K562 (cell line): ENCODE measurements around the gene GHITM. TPM values are rescaled to one million over a fixed set of nuclear protein-coding genes. Genes with fewer than 3 reads are reported as not detected.

Source experiments
- DDX20 ChIP-seq: fragments of 450-650 bp; IDR thresholded peaks from 2 replicates; pipeline ENCODE4 v1.6.1; 2016; ENCODE audit warnings: missing genetic modification characterization, low read depth, mild to moderate bottlenecking, missing compliant biosample characterization, moderate library complexity
- DMBX1 ChIP-seq: fragments of 250-450 bp; sonication (Bioruptor Pico); IDR thresholded peaks from 2 replicates; pipeline ENCODE4 v1.8.0; 2022; ENCODE audit warnings: inconsistent platforms, mild to moderate bottlenecking, moderate library complexity, borderline replicate concordance
- KHSRP ChIP-seq: fragments of 450-650 bp; IDR thresholded peaks from 2 replicates; pipeline ENCODE4 v1.6.1; 2017
- SUPT5H ChIP-seq: fragments of 450-650 bp; IDR thresholded peaks from 2 replicates; pipeline ENCODE4 v1.6.1; 2016
- TARDBP ChIP-seq: fragments of 450-650 bp; IDR thresholded peaks from 2 replicates; pipeline ENCODE4 v1.6.1; 2016
- ZNF699 ChIP-seq: fragments of 250-450 bp; sonication (Bioruptor Pico); IDR thresholded peaks from 2 replicates; pipeline ENCODE4 v1.8.0; 2021; ENCODE audit warnings: mild to moderate bottlenecking, moderate library complexity; ENCODE audit not compliant: insufficient replicate concordance
- ZNF75A ChIP-seq: fragments of 450-650 bp; formaldehyde crosslinking; IDR thresholded peaks from 2 replicates; pipeline ENCODE4 v1.4.0; 2020; ENCODE audit warnings: mild to moderate bottlenecking
- ZSCAN32 ChIP-seq: fragments of 450-650 bp; formaldehyde crosslinking; IDR thresholded peaks from 2 replicates; pipeline ENCODE4 v1.4.0; 2020; ENCODE audit warnings: mild to moderate bottlenecking, moderate library complexity
- polyA plus RNA-seq, 8 experiments: library from polyadenylated mRNA; depleted of rRNA in 4 of 8; stranded (reverse) in 5 of 8; unstranded in 3 of 8; fragments of >200 nt; fragmentation: Nextera tagmentation in 2 of 8; fragmentation: Illumina TruSeq in 1 of 8; extraction: Ambion mirVana in 2 of 8; extraction: Trizol in 1 of 8; gene quantifications; 2 replicates each; pipeline versions ENCODE4 v1.2.1 to v1.2.3, GENCODE V29; 2011 to 2014; ENCODE audit warnings: inconsistent platforms in 1 of 8, missing spikeins in 1 of 8
- total RNA-seq, 7 experiments: library from RNA; depleted of rRNA in 6 of 7; stranded (reverse); fragments of >200 nt in 6 of 7; fragmentation: Illumina TruSeq in 2 of 7; extraction: Trizol in 2 of 7; gene quantifications; 2 replicates each; pipeline versions ENCODE4 v1.2.1 to v1.2.3, GENCODE V29; 2011 to 2021; ENCODE audit warnings: low replicate concordance in 1 of 7
- TF ChIP-seq, protein P1 (sequence below), 2 experiments: fragments of 450-650 bp; formaldehyde crosslinking in 1 of 2; IDR thresholded peaks; 2 replicates each; pipeline versions ENCODE4 v1.4.0 to v1.6.1; 2014 to 2020; ENCODE audit warnings: mild to moderate bottlenecking in 2 of 2, borderline replicate concordance in 1 of 2, low read depth in 1 of 2
- TF ChIP-seq, protein P2 (sequence below), 2 experiments: IDR thresholded peaks; 2 replicates each; pipeline ENCODE4 v1.6.1; 2012; ENCODE audit warnings: improper control_type of control experiment in 2 of 2, low read depth in 2 of 2, low read length in 2 of 2, borderline replicate concordance in 1 of 2

The GHITM gene
- total and polyA plus RNA-seq, 9 of the 15 experiments (the other 6 are each of a cell fraction or from before 2014, with no cell fraction given), result 322 to 1,258 (median 386) TPM

DNA sequence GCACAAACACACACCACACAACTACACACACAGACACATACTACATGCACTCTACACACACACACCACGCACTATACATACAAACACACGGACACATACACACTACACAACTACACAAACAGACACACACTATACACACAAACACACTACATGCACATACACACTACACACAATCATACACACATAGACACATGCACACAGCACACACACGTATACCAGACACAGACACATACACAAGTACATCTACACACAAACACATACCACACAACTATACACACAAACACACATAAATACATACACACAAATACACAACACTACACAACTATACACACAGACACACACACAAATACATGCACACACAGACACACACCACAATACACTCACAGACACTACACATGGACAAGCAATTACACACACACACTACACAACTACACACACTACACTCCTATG lies 38.9 kb downstream of the GHITM start (continued):
- TF ChIP-seq ZNF699 (no peak), SUPT5H (no peak), ZNF75A (no peak), DDX20 (tag) (no peak), DMBX1 (CRISPR knock-in tag) (no peak), ZSCAN32 (CRISPR knock-in tag) (no peak), TARDBP (no peak), KHSRP (no peak)
- TF ChIP-seq, protein P1, sequence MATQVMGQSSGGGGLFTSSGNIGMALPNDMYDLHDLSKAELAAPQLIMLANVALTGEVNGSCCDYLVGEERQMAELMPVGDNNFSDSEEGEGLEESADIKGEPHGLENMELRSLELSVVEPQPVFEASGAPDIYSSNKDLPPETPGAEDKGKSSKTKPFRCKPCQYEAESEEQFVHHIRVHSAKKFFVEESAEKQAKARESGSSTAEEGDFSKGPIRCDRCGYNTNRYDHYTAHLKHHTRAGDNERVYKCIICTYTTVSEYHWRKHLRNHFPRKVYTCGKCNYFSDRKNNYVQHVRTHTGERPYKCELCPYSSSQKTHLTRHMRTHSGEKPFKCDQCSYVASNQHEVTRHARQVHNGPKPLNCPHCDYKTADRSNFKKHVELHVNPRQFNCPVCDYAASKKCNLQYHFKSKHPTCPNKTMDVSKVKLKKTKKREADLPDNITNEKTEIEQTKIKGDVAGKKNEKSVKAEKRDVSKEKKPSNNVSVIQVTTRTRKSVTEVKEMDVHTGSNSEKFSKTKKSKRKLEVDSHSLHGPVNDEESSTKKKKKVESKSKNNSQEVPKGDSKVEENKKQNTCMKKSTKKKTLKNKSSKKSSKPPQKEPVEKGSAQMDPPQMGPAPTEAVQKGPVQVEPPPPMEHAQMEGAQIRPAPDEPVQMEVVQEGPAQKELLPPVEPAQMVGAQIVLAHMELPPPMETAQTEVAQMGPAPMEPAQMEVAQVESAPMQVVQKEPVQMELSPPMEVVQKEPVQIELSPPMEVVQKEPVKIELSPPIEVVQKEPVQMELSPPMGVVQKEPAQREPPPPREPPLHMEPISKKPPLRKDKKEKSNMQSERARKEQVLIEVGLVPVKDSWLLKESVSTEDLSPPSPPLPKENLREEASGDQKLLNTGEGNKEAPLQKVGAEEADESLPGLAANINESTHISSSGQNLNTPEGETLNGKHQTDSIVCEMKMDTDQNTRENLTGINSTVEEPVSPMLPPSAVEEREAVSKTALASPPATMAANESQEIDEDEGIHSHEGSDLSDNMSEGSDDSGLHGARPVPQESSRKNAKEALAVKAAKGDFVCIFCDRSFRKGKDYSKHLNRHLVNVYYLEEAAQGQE (IDR thresholded peaks at IDR 0.05; ENCODE audit: borderline replicate concordance), result no peak
- TF ChIP-seq, protein P1 (CRISPR knock-in tag; IDR thresholded peaks at IDR 0.05; ENCODE audit: low read depth), result no peak
- TF ChIP-seq, protein P2, sequence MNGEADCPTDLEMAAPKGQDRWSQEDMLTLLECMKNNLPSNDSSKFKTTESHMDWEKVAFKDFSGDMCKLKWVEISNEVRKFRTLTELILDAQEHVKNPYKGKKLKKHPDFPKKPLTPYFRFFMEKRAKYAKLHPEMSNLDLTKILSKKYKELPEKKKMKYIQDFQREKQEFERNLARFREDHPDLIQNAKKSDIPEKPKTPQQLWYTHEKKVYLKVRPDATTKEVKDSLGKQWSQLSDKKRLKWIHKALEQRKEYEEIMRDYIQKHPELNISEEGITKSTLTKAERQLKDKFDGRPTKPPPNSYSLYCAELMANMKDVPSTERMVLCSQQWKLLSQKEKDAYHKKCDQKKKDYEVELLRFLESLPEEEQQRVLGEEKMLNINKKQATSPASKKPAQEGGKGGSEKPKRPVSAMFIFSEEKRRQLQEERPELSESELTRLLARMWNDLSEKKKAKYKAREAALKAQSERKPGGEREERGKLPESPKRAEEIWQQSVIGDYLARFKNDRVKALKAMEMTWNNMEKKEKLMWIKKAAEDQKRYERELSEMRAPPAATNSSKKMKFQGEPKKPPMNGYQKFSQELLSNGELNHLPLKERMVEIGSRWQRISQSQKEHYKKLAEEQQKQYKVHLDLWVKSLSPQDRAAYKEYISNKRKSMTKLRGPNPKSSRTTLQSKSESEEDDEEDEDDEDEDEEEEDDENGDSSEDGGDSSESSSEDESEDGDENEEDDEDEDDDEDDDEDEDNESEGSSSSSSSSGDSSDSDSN (IDR thresholded peaks at IDR 0.05; ENCODE audit: borderline replicate concordance in 1 of 2, low read depth in 2 of 2, low read length in 2 of 2), result no peak
